Right atrium auricular region (tissue), 2 donors: Measurements from ENCODE around the gene PARP14. TPM values are rescaled to one million over a fixed set of nuclear protein-coding genes. Genes with fewer than 3 reads are reported as not detected.
A peak's percentile ranks its signal among the peaks of the same experiment; 100 is the strongest.
"Not testable (repeated sequence)": the region's sequence is repeated elsewhere in the genome, so short reads cannot be mapped to it uniquely, and the experiment has no call there.

Experiments
- DNase-seq: peaks from one replicate; pipeline ENCODE4 v3.0.0-alpha.2; 2019; ENCODE audit warnings: low spot score
- H3K27ac ChIP-seq, 2 donors: fragments of 200-600 bp; sonication (generic); 1 replicate in 1 of 2; 2 replicates in 1 of 2; pipeline ENCODE4 v1.5.1; 2016 to 2019
- H3K27me3 ChIP-seq, 2 donors: fragments of 200-600 bp; sonication (generic); one replicate each; pipeline versions ENCODE4 v1.5.1 to v1.6.0; 2017 to 2019
- H3K36me3 ChIP-seq: fragments of 200-600 bp; sonication (generic); one replicate; pipeline ENCODE4 v1.5.1; 2016
- H3K4me1 ChIP-seq, 2 donors: fragments of 200-600 bp; sonication (generic); one replicate each; pipeline versions ENCODE4 v1.5.1 to v1.6.0; 2017 to 2019
- H3K4me3 ChIP-seq, 2 donors: fragments of 200-600 bp; sonication (generic); 1 replicate in 1 of 2; 2 replicates in 1 of 2; pipeline ENCODE4 v1.5.1; 2017 to 2019; ENCODE audit warnings: mild to moderate bottlenecking in 1 of 2, moderate library complexity in 1 of 2
- H3K9me3 ChIP-seq, 2 donors: fragments of 200-600 bp; sonication (generic); one replicate each; pipeline ENCODE4 v1.5.1; 2019
- total RNA-seq, 2 donors: library from RNA; depleted of rRNA; stranded (reverse); fragments of >200 nt; gene quantifications; one replicate each; pipeline ENCODE4 v1.1.0, GENCODE V29; 2016
- TF ChIP-seq, protein P1 (sequence below), 2 donors: fragments of 200-600 bp; sonication (generic); IDR thresholded peaks; one replicate each; pipeline ENCODE4 v1.5.1; 2019; ENCODE audit warnings: antibody characterized with exemption in 2 of 2

The PARP14 gene
- total RNA-seq, 2 donors from 2014 or later = 9.5 to 13.5 TPM

DNA sequence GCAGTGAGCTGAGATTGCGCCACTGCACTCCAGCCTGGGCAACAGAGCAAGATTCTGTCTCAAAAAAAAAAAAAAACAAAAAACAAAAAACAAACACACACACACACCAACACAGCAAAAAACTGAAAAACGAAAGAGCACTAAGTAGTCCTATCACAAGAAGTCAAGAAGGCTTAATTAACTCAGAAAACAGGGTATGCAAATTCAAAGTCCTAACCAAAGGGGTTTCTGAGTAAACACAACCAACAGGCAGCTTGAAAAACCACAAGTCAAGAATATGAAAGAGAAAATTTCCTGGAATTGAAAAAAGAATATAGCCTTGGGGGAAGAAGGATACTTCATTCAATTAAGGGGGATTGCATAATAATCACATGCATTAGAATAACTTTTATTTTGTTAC lies 37.7 kb upstream of the PARP14 start:
- H3K9me3 ChIP-seq = no peaks in the 10 kb centered on the region
- TF ChIP-seq, protein P1, sequence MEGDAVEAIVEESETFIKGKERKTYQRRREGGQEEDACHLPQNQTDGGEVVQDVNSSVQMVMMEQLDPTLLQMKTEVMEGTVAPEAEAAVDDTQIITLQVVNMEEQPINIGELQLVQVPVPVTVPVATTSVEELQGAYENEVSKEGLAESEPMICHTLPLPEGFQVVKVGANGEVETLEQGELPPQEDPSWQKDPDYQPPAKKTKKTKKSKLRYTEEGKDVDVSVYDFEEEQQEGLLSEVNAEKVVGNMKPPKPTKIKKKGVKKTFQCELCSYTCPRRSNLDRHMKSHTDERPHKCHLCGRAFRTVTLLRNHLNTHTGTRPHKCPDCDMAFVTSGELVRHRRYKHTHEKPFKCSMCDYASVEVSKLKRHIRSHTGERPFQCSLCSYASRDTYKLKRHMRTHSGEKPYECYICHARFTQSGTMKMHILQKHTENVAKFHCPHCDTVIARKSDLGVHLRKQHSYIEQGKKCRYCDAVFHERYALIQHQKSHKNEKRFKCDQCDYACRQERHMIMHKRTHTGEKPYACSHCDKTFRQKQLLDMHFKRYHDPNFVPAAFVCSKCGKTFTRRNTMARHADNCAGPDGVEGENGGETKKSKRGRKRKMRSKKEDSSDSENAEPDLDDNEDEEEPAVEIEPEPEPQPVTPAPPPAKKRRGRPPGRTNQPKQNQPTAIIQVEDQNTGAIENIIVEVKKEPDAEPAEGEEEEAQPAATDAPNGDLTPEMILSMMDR (IDR thresholded peaks at IDR 0.05) = no peak
- H3K27ac ChIP-seq = no peak overlapping the region
- DNase-seq = no peak
- no peak overlapping the region for H3K4me3 ChIP-seq
- H3K27me3 ChIP-seq = no peaks in the 10 kb centered on the region
- no peaks in the 10 kb centered on the region for H3K36me3 ChIP-seq
- H3K4me1 ChIP-seq = no peaks in the 10 kb centered on the region

DNA sequence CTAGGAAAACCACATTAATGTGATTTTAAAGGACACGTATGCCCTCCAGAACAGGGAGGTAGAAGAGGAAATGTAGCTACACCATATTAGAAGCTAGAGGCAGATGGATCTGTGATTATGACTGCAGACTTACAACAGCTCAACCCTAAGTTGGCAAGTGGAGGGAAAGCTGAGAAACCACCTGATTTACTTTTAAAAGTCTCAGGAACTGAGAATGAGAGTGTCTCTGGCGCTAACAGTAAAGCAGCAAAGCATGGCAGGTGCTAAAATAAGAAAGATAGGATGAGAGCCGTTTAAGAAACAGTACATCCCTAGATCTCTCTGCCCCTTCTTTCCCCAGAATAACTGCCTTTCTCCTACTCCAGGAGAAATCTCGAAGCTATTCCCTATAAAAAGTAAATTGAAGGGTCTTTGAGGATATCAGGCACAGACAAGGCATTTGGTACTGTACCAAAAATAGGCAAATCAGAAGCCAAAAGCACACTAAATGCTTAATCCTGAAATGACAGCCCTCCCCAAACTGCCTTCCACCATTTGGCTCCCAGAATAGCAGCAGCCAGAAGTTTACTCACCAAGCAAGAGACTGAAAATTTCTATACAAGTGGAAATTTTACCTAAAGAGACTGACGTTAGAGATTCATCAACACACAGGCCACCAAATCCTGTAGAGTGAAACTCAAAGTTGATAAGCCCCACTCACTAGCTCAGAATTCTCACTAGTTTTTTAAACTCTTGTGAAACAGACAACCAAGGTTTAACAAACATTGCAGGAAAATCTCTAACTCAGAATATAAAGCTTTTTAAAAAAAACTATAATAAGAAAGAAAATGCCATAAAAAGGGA lies 34.3 kb upstream of the PARP14 start:
- H3K4me3 ChIP-seq = no peak overlapping the region
- H3K4me1 ChIP-seq = no peaks in the 10 kb centered on the region
- no peaks in the 10 kb centered on the region for H3K36me3 ChIP-seq
- TF ChIP-seq, protein P1 (IDR thresholded peaks at IDR 0.05) = no peak
- H3K9me3 ChIP-seq = no peaks in the 10 kb centered on the region
- no peaks in the 10 kb centered on the region for H3K27me3 ChIP-seq
- H3K27ac ChIP-seq = no peak overlapping the region
- DNase-seq = no peak

GRCh38 chr3:122651233-122651907 lies 29.3 kb upstream of the PARP14 start:
- H3K9me3 ChIP-seq, H3K27ac ChIP-seq, H3K4me3 ChIP-seq, H3K27me3 ChIP-seq, DNase-seq, H3K4me1 ChIP-seq, H3K36me3 ChIP-seq: not testable (repeated sequence)

- not testable (repeated sequence) for H3K27ac ChIP-seq, H3K4me3 ChIP-seq, H3K4me1 ChIP-seq, H3K9me3 ChIP-seq, H3K27me3 ChIP-seq, H3K36me3 ChIP-seq, DNase-seq
Measured at GRCh38 chr3:122651962-122652361, 28.7 kb upstream of the PARP14 start.

- H3K9me3 ChIP-seq, H3K27me3 ChIP-seq, H3K36me3 ChIP-seq, DNase-seq, H3K4me3 ChIP-seq, H3K27ac ChIP-seq, H3K4me1 ChIP-seq: not testable (repeated sequence)
Measured at GRCh38 chr3:122658336-122658735, 22.3 kb upstream of the PARP14 start.

DNA sequence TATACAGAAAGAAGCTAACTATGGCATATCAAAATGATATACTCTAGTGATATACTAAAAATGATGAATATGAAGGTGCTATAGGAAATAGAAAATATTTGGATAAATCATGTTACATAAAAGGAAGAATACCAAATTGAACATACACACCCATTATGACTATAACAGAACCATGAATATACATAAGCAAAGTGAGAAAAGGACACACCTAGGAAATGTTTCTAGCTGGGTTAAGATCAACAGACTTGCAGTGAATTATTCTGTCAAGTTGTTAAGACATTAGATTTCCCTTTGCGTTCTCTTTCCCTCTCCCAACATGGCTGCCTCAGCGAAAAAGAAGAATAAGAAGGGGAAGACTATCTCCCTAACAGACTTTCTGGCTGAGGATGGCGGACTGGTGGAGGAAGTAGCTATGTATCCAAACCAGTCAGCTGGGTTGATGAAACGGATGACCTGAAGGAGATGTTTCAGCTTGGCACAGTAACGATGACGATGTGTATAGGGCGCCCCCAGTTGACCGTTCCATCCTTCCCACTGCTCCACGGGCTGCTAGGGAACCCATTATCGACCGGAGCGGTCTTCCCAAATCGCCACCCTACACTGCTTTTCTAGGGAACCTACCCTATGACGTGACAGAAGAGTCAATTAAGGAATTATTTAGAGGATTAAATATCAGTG lies 20.2 kb upstream of the PARP14 start:
- no peaks in the 10 kb centered on the region for H3K4me1 ChIP-seq
- no peak overlapping the region for H3K4me3 ChIP-seq
- DNase-seq = no peak
- no peaks in the 10 kb centered on the region for H3K27me3 ChIP-seq
- H3K27ac ChIP-seq = no peak overlapping the region
- H3K9me3 ChIP-seq = no peaks in the 10 kb centered on the region
- H3K36me3 ChIP-seq = no peaks in the 10 kb centered on the region
- TF ChIP-seq, protein P1 (IDR thresholded peaks at IDR 0.05) = no peak

DNA sequence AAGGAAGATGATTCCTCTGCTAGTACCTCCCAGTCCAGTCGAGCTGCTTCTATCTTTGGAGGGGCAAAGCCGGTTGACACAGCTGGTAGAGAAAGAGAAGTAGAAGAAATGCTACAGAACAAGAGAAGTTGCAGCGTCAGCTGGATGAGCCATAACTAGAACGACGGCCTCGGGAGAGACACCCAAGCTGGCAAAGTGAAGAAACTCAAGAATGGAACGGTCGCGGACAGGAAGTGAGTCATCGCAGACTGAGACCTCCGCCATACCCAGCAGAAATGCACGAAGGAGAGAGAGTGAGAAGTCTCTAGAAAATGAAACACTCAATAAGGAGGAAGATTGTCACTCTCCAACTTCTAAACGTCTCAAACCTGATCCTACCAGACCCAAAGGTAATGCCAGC lies 19.0 kb upstream of the PARP14 start:
- Histone ChIP-seq H3K27me3 (no peaks in the 10 kb centered on the region), H3K36me3 (no peaks in the 10 kb centered on the region), H3K4me3 (no peak overlapping the region), H3K27ac (no peak overlapping the region), H3K4me1 (no peaks in the 10 kb centered on the region), H3K9me3 (no peaks in the 10 kb centered on the region)
- TF ChIP-seq, protein P1 (IDR thresholded peaks at IDR 0.05) = no peak
- DNase-seq = peak; percentile 61
